ENCODE results near the gene MNT.

Gene MNT

GRCh38 chr17:2385240-2386210, 15.3 kb downstream of the MNT start:
- intact Hi-C loops (cut with DNase I) = no loop called here
- no peak for DNase-seq

GRCh38 chr17:2384439-2385127, 16.3 kb downstream of the MNT start:
- intact Hi-C loops (cut with DNase I) = no loop called here

GRCh38 chr17:2383628-2384167, 17.2 kb downstream of the MNT start:
- DNase-seq = no peak
- intact Hi-C loops (cut with DNase I) = no loop called here

More at GRCh38 chr17:2384439-2385127, 16.3 kb downstream of the MNT start:
- no peak for DNase-seq

- no peak for DNase-seq
- intact Hi-C loops (cut with DNase I) = no loop called here
These were observed 19.8 kb downstream of the MNT start for GRCh38 chr17:2380950-2381649.

- intact Hi-C loops (cut with DNase I) = no loop called here
- no peak for DNase-seq
These were observed 20.5 kb downstream of the MNT start for GRCh38 chr17:2380226-2380922.

GRCh38 chr17:2379489-2380225, 21.2 kb downstream of the MNT start:
- DNase-seq = no peak
- intact Hi-C loops (cut with DNase I) = no loop called here

GRCh38 chr17:2378905-2379304, 22.0 kb downstream of the MNT start:
- DNase-seq = peak in 1 of 10 donors; percentile 76
- intact Hi-C loops (cut with DNase I) = no loop called here

GRCh38 chr17:2377659-2378058, 23.2 kb downstream of the MNT start:
- intact Hi-C loops (cut with DNase I) = no loop called here
- DNase-seq = peak in 1 of 10 donors; percentile 80

GRCh38 chr17:2376107-2376506, 24.8 kb downstream of the MNT start:
- intact Hi-C loops (cut with DNase I) = no loop called here
- DNase-seq = no peak

GRCh38 chr17:2375406-2375805, 25.5 kb downstream of the MNT start:
- no peak for DNase-seq
- intact Hi-C loops (cut with DNase I) = no loop called here

GRCh38 chr17:2374549-2375285, 26.1 kb downstream of the MNT start:
- intact Hi-C loops (cut with DNase I) = no loop called here
- no peak for DNase-seq

GRCh38 chr17:2373179-2373578, 27.7 kb downstream of the MNT start:
- peak in 1 of 10 donors; percentile 81 for DNase-seq
- intact Hi-C loops (cut with DNase I) = no loop called here

- DNase-seq = peak in 1 of 10 donors; percentile 67
- intact Hi-C loops (cut with DNase I) = no loop called here
These were observed 28.2 kb downstream of the MNT start for GRCh38 chr17:2372681-2373080.

- no peak for DNase-seq
- intact Hi-C loops (cut with DNase I) = no loop called here
These were observed 28.7 kb downstream of the MNT start for GRCh38 chr17:2372180-2372579.

- no peak for DNase-seq
- intact Hi-C loops (cut with DNase I) = no loop called here
These were observed 29.4 kb downstream of the MNT start for GRCh38 chr17:2371183-2372130.

GRCh38 chr17:2370211-2370589, 30.7 kb downstream of the MNT start:
- no peak for DNase-seq
- intact Hi-C loops (cut with DNase I) = no loop called here

GRCh38 chr17:2369551-2370210, 31.2 kb downstream of the MNT start:
- no peak for DNase-seq
- intact Hi-C loops (cut with DNase I) = no loop called here

Data from posterior cingulate gyrus (tissue), 11 donors.